ENCODE measurements around the gene SLC6A15. TPM values are rescaled to one million over a fixed set of nuclear protein-coding genes. Genes with fewer than 3 reads are reported as not detected.

Gene SLC6A15
- total and polyA plus RNA-seq, 2 of the 13 experiments (the other 11 are each of a cell fraction or from before 2014, with no cell fraction given), result not detected

DNA sequence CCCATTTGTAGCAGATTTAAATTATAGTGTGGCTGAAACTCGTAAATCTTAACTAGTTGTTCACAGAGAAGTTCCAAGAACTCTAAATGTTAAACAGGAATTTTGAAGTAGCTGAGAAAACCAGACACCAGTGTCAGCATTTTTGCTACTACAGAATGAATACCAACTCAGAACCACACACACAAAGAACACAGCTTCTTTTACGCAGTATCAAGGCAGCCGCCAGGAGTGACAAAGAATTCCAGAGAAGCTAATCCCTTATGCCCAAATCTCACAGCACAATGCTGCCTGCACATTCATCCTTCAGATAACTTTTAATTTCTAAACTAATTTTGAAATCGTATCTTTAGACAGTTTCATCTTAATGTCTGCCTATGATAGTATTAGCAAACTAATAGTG is 37.4 kb downstream of the SLC6A15 start (continued):
- no peak for TF ChIP-seq ATF7 (IDR thresholded peaks at IDR 0.05)
- no peak for TF ChIP-seq ATF7 (CRISPR knock-in tag; IDR thresholded peaks at IDR 0.05)
- TF ChIP-seq, protein P1, sequence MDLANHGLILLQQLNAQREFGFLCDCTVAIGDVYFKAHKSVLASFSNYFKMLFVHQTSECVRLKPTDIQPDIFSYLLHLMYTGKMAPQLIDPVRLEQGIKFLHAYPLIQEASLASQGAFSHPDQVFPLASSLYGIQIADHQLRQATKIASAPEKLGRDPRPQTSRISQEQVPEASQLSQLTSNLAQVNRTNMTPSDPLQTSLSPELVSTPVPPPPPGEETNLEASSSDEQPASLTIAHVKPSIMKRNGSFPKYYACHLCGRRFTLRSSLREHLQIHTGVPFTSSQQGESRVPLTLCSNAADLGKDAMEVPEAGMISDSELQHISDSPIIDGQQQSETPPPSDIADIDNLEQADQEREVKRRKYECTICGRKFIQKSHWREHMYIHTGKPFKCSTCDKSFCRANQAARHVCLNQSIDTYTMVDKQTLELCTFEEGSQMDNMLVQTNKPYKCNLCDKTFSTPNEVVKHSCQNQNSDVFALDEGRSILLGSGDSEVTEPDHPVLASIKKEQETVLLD (CRISPR knock-in tag; IDR thresholded peaks at IDR 0.05; ENCODE audit: low read depth), result no peak
- no peak for TF ChIP-seq BCL6 (CRISPR knock-in tag; IDR thresholded peaks at IDR 0.05)
- TF ChIP-seq RFX5 (IDR thresholded peaks at IDR 0.05; ENCODE audit: low read depth, low read length), result no peak
- TF ChIP-seq MEIS2 (CRISPR knock-in tag; IDR thresholded peaks at IDR 0.05), result no peak
- TF ChIP-seq, protein P2, sequence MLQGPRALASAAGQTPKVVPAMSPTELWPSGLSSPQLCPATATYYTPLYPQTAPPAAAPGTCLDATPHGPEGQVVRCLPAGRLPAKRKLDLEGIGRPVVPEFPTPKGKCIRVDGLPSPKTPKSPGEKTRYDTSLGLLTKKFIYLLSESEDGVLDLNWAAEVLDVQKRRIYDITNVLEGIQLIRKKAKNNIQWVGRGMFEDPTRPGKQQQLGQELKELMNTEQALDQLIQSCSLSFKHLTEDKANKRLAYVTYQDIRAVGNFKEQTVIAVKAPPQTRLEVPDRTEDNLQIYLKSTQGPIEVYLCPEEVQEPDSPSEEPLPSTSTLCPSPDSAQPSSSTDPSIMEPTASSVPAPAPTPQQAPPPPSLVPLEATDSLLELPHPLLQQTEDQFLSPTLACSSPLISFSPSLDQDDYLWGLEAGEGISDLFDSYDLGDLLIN (CRISPR knock-in tag; IDR thresholded peaks at IDR 0.05; ENCODE audit: borderline replicate concordance), result no peak
- TF ChIP-seq ZNF572 (CRISPR knock-in tag; IDR thresholded peaks at IDR 0.05), result no peak

DNA sequence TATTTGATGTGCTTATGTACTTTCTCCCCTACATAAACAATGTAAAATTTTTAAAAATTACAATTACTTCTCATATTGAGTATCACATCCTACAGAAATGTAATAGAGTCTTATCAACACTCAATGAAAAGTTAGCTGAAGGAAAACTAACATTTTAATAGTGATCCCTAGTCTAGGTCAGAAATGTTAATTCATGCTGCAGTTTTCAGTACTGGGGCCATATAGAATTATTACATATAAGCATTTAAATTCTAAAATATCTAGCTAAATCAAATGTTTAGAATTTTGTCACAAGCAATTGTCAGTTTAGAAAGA is 37.8 kb downstream of the SLC6A15 start:
- no peaks in the 10 kb centered on the region for H4K20me1 ChIP-seq (ENCODE audit: insufficient read depth, low read length)
- no peak overlapping the region for H3K4me2 ChIP-seq (ENCODE audit: low read depth, low read length)
- H3K27ac ChIP-seq (ENCODE audit: extremely low read length, insufficient read depth, low read length), result no peak overlapping the region
- no peak overlapping the region for H2AFZ ChIP-seq (ENCODE audit: low read length)
- POLR2A ChIA-PET, result no interaction called here
- no peaks in the 10 kb centered on the region for H3K27me3 ChIP-seq (ENCODE audit: control insufficient read depth in 1 of 2, insufficient read depth in 2 of 2, low read length in 2 of 2)
- intact Hi-C loops (cut with micrococcal nuclease; ENCODE audit: unreplicated experiment), result loop anchor here (1.0 kb wide), 2 partner anchors 155 to 183 kb away; no protein-coding TSS in a partner anchor
- CTCF ChIA-PET (ENCODE audit: low intra/inter-chr PET ratio, low total read pairs), result interaction anchor here (1.0 to 4.0 kb wide), 3 partner anchors 150 to 182 kb away, joined by 4 to 52 read pairs (median 21); no protein-coding TSS in a partner anchor
- ATAC-seq (no peak), DNase-seq (ENCODE audit: low spot score) (no peak), FAIRE-seq (no peak)
- no peak overlapping the region for H3K4me3 ChIP-seq (replicated peaks in 1 of 3; ENCODE audit: insufficient read depth in 1 of 3, low read depth in 2 of 3, low read length in 3 of 3)
- no peak overlapping the region for H3K9ac ChIP-seq (ENCODE audit: insufficient read depth, low read depth, low read length)
- in situ Hi-C loops (cut with HindIII; ENCODE audit: extremely low pct_ligation_motif_present, low pct_unique_long_range_greater_than_20kb), result loop anchor here (5.0 kb wide), 1 partner anchor 153 kb away; no protein-coding TSS in a partner anchor
- no peaks in the 10 kb centered on the region for H3K4me1 ChIP-seq (ENCODE audit: insufficient read depth, low read length)
- no peaks in the 10 kb centered on the region for H3K79me2 ChIP-seq (ENCODE audit: insufficient read depth, low read length)
- H3K9me3 ChIP-seq (ENCODE audit: low read length), result no peaks in the 10 kb centered on the region
- no peaks in the 10 kb centered on the region for H3K36me3 ChIP-seq (replicated peaks in 1 of 2; ENCODE audit: control insufficient read depth in 1 of 2, insufficient read depth in 2 of 2, low read length in 2 of 2)
- no TSS peak for BruUV-seq (replicated peaks)
- TF ChIP-seq ZNF891 (CRISPR knock-in tag; IDR thresholded peaks at IDR 0.05), result no peak
- TF ChIP-seq, protein P3, sequence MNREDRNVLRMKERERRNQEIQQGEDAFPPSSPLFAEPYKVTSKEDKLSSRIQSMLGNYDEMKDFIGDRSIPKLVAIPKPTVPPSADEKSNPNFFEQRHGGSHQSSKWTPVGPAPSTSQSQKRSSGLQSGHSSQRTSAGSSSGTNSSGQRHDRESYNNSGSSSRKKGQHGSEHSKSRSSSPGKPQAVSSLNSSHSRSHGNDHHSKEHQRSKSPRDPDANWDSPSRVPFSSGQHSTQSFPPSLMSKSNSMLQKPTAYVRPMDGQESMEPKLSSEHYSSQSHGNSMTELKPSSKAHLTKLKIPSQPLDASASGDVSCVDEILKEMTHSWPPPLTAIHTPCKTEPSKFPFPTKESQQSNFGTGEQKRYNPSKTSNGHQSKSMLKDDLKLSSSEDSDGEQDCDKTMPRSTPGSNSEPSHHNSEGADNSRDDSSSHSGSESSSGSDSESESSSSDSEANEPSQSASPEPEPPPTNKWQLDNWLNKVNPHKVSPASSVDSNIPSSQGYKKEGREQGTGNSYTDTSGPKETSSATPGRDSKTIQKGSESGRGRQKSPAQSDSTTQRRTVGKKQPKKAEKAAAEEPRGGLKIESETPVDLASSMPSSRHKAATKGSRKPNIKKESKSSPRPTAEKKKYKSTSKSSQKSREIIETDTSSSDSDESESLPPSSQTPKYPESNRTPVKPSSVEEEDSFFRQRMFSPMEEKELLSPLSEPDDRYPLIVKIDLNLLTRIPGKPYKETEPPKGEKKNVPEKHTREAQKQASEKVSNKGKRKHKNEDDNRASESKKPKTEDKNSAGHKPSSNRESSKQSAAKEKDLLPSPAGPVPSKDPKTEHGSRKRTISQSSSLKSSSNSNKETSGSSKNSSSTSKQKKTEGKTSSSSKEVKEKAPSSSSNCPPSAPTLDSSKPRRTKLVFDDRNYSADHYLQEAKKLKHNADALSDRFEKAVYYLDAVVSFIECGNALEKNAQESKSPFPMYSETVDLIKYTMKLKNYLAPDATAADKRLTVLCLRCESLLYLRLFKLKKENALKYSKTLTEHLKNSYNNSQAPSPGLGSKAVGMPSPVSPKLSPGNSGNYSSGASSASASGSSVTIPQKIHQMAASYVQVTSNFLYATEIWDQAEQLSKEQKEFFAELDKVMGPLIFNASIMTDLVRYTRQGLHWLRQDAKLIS (CRISPR knock-in tag; IDR thresholded peaks at IDR 0.05), result no peak
- no peak for TF ChIP-seq ZFP36L2 (CRISPR knock-in tag; IDR thresholded peaks at IDR 0.05)
- no peak for TF ChIP-seq RXRB (CRISPR knock-in tag; IDR thresholded peaks at IDR 0.05; ENCODE audit: borderline replicate concordance)
- TF ChIP-seq, protein P4, sequence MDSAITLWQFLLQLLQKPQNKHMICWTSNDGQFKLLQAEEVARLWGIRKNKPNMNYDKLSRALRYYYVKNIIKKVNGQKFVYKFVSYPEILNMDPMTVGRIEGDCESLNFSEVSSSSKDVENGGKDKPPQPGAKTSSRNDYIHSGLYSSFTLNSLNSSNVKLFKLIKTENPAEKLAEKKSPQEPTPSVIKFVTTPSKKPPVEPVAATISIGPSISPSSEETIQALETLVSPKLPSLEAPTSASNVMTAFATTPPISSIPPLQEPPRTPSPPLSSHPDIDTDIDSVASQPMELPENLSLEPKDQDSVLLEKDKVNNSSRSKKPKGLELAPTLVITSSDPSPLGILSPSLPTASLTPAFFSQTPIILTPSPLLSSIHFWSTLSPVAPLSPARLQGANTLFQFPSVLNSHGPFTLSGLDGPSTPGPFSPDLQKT (CRISPR knock-in tag; IDR thresholded peaks at IDR 0.05; ENCODE audit: borderline replicate concordance), result no peak
- TF ChIP-seq, protein P5, sequence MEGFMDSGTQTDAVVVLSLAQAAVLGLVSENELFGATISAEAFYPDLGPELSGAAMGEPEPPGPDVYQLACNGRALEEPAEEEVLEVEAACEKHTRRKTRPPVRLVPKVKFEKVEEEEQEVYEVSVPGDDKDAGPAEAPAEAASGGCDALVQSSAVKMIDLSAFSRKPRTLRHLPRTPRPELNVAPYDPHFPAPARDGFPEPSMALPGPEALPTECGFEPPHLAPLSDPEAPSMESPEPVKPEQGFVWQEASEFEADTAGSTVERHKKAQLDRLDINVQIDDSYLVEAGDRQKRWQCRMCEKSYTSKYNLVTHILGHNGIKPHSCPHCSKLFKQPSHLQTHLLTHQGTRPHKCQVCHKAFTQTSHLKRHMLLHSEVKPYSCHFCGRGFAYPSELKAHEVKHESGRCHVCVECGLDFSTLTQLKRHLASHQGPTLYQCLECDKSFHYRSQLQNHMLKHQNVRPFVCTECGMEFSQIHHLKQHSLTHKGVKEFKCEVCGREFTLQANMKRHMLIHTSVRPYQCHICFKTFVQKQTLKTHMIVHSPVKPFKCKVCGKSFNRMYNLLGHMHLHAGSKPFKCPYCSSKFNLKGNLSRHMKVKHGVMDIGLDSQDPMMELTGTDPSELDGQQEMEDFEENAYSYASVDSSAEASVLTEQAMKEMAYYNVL (CRISPR knock-in tag; IDR thresholded peaks at IDR 0.05; ENCODE audit: borderline replicate concordance), result no peak
- TF ChIP-seq ZNF629 (CRISPR knock-in tag; conservative IDR thresholded peaks at IDR 0.05), result no peak
